ENCODE results near the gene SDE2.
"Not testable (repeated sequence)": the region's sequence is repeated elsewhere in the genome, so short reads cannot be mapped to it uniquely, and the experiment has no call there.

SDE2 gene

GRCh38 chr1:225941187-225941941 lies 57.8 kb downstream of the SDE2 start, which contains the start of gene LEFTY2:
TSS of gene LEFTY2 (minus strand) at chr1:225941220. CDS start at chr1:225941140, 80 bp downstream.
- no peak for DNase-seq

GRCh38 chr1:225940385-225941151 lies 58.6 kb downstream of the SDE2 start:
- DNase-seq, result no peak

- not testable (repeated sequence) for DNase-seq
Measured at GRCh38 chr1:225939939-225940310, 59.2 kb downstream of the SDE2 start.

GRCh38 chr1:225939097-225939938 lies 59.8 kb downstream of the SDE2 start:
- DNase-seq, result not testable (repeated sequence)

- DNase-seq, result no peak
Measured at GRCh38 chr1:225937048-225937968, 61.8 kb downstream of the SDE2 start.

GRCh38 chr1:225936523-225936922 lies 62.6 kb downstream of the SDE2 start:
- DNase-seq, result no peak

GRCh38 chr1:225936086-225936485 lies 63.1 kb downstream of the SDE2 start:
- not testable (repeated sequence) for DNase-seq

GRCh38 chr1:225934711-225935110 lies 64.4 kb downstream of the SDE2 start:
- DNase-seq, result no peak

- no peak for DNase-seq
Measured at GRCh38 chr1:225933072-225933471, 66.1 kb downstream of the SDE2 start.

Measured in COR-L47 (cell line).